ENCODE measurements around the gene SYNE1. TPM values are rescaled to one million over a fixed set of nuclear protein-coding genes. Genes with fewer than 3 reads are reported as not detected.

Gene SYNE1
- total and polyA plus RNA-seq, 8 donors, result 79.1 to 201 (median 104) TPM

DNA sequence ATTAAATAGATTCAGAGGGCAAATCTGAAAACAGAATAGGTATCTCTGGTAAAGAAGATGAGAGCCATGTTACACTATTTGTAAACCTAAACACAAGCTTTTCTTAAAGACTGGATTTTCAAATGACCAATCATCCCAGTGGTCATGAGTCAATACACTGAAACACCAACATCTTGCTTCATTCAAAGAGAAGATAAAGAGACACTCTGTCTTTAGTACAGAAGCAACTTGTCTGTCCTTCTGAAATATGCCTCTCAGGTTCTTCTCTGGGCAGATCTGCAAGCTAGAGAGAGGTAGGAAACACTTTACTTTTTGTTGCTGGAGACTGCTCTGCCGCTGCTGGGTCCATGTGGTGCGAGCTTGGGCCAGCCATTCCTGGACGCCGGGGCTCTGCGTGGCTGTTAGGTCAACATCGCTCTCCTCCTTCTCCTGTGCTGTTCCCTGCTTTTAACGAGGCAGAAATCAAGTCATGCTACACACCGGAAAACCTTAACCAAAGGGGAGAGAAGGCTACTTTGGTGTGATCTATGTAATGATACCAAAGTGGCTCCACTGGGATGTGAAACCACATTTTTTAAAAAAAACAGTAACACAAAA is 368.2 kb downstream of the SYNE1 start:
- TF ChIP-seq, protein P1, sequence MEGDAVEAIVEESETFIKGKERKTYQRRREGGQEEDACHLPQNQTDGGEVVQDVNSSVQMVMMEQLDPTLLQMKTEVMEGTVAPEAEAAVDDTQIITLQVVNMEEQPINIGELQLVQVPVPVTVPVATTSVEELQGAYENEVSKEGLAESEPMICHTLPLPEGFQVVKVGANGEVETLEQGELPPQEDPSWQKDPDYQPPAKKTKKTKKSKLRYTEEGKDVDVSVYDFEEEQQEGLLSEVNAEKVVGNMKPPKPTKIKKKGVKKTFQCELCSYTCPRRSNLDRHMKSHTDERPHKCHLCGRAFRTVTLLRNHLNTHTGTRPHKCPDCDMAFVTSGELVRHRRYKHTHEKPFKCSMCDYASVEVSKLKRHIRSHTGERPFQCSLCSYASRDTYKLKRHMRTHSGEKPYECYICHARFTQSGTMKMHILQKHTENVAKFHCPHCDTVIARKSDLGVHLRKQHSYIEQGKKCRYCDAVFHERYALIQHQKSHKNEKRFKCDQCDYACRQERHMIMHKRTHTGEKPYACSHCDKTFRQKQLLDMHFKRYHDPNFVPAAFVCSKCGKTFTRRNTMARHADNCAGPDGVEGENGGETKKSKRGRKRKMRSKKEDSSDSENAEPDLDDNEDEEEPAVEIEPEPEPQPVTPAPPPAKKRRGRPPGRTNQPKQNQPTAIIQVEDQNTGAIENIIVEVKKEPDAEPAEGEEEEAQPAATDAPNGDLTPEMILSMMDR (IDR thresholded peaks at IDR 0.05), result no peak
- no peak for ATAC-seq
- H3K27ac ChIP-seq, result no peak overlapping the region
- peaks cover 0 to 4% of the 10 kb centered on the region in 2 donors for H3K4me1 ChIP-seq
- intact Hi-C loops (cut with DNase I), result no loop called here
- H3K9me3 ChIP-seq, result no peaks in the 10 kb centered on the region
- H3K27me3 ChIP-seq, result no peaks in the 10 kb centered on the region
- no peak overlapping the region for H3K4me3 ChIP-seq
- peaks cover 0 to 66% of the 10 kb centered on the region in 2 donors for H3K36me3 ChIP-seq
- DNase-seq, result no peak

DNA sequence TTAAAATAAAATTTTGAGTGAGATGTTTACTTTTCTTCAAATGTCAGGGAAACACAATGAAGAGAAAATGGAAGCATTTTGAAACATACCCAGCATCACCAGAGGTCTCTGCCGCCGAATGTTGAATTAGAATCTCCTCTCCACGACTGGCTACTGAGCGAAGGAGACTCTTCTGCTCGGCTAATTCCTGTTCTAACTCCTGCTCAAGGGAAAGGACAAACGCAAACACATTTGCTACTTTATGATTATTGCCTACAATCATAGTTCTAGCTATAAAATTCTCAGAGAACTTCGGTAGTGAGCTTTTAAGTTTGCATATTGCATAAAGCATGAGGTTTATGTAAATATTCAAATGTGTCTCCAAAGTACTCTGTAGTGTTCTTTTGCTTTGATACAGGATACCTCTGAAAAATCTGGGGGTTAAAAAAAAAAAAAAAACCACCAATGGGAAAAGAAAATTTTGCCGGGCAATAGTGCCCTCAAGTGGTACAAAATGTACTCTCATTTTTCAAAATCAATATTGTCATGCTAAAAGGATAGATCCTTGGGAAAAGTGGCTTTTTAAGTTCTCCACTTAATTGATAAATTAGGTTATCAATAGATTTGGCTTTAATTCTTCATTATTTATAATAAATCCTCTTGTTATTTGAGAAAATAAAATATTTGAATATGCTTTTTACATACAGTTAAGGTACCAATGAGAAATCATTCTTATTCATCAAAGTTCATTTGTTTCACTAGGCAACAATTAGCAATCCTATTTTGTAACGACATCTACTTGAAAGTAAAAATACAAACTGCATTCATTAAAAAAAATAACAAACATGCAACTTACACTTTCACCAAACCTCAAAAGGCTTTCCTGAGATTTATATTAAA is 369.0 kb downstream of the SYNE1 start:
- H3K27ac ChIP-seq, result no peak overlapping the region
- no peak overlapping the region for H3K4me3 ChIP-seq
- intact Hi-C loops (cut with DNase I), result no loop called here
- ATAC-seq (no peak), DNase-seq (no peak)
- H3K4me1 ChIP-seq, result peaks cover 0 to 4% of the 10 kb centered on the region in 2 donors
- no peaks in the 10 kb centered on the region for H3K9me3 ChIP-seq
- H3K36me3 ChIP-seq, result peaks cover 0 to 66% of the 10 kb centered on the region in 2 donors
- H3K27me3 ChIP-seq, result no peaks in the 10 kb centered on the region
- TF ChIP-seq, protein P1 (IDR thresholded peaks at IDR 0.05), result no peak

DNA sequence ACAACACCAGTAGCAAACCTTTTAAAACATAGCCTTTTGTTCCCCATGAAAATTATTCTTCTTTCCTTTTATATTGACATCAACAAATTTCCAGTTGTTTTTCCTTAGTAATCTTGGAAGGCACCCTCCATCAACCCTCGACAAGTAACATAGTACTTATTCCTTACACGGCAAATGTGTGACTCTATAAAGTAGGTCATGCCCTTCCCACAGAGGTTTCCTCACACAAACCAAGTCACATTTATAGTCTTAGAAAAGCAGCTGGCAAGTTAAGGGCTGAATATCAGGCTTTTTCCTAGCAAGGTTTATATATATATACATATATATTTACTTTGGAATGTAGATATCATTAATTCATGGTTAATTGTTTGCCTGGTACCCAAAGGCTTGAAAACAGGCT is 371.5 kb downstream of the SYNE1 start:
- peaks cover 0 to 69% of the 10 kb centered on the region in 2 donors for H3K36me3 ChIP-seq
- no peak overlapping the region for H3K27ac ChIP-seq
- no peak for DNase-seq

DNA sequence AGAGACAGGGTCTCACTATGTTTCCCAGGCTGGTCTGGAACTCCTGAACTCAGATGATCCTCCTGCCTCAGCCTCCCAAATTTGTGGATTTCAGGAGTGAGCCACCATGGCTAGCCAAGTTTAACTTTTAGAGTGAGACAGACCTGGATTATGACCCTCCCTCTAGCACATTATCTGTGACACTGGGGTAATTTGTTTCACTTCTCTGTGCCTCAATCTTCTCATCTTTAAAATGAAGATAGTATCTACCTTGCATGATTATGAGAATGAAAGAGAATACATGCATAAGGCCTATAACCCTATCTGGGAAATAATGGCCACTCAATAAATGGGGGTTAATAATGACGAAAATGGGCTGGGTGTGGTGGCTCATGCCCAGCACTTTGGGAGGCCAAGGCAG is 373.6 kb downstream of the SYNE1 start:
- no peak for DNase-seq
- Histone ChIP-seq H3K36me3 (peaks cover 0 to 90% of the 10 kb centered on the region in 2 donors), H3K9me3 (no peaks in the 10 kb centered on the region), H3K4me3 (no peak overlapping the region), H3K27ac (no peak overlapping the region), H3K27me3 (no peaks in the 10 kb centered on the region), H3K4me1 (no peaks in the 10 kb centered on the region)
- no peak for ATAC-seq
- TF ChIP-seq, protein P1 (IDR thresholded peaks at IDR 0.05), result no peak
- intact Hi-C loops (cut with DNase I), result no loop called here

More for the DNA sequence above, 371.5 kb downstream of the SYNE1 start:
- Histone ChIP-seq H3K27me3 (no peaks in the 10 kb centered on the region), H3K9me3 (no peaks in the 10 kb centered on the region), H3K4me1 (no peaks in the 10 kb centered on the region), H3K4me3 (no peak overlapping the region)
- TF ChIP-seq, protein P1 (IDR thresholded peaks at IDR 0.05), result no peak
- no peak for ATAC-seq
- intact Hi-C loops (cut with DNase I), result no loop called here

DNA sequence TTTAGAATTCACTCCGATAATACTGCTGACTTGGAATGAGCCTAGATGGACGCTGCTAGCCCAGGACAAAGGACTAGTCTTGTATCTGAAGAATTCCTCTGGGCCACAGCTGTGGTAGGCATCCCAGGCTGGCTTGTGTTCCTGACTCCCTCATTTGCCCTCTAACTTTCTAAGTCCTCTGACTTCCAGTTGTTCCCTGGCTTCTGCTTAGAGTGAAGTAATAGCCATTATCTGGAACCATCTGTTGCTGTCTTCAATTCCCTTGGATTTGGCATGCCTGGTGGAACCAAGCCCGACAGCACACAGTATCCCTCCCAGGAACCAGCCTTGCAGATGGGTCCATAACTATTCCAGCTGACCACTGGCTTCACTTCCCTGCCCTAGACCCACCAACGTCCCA is 376.0 kb downstream of the SYNE1 start:
- Histone ChIP-seq H3K9me3 (no peaks in the 10 kb centered on the region), H3K4me3 (no peak overlapping the region), H3K27me3 (no peaks in the 10 kb centered on the region), H3K27ac (no peak overlapping the region), H3K4me1 (no peaks in the 10 kb centered on the region), H3K36me3 (peaks cover 0 to 97% of the 10 kb centered on the region in 2 donors)
- TF ChIP-seq, protein P1 (IDR thresholded peaks at IDR 0.05), result no peak
- DNase-seq, result no peak
- intact Hi-C loops (cut with DNase I), result no loop called here
- ATAC-seq, result no peak

Data from left lung (tissue), 10 donors.